ENCODE measurements around the gene TSPAN11.

TSPAN11 gene

DNA sequence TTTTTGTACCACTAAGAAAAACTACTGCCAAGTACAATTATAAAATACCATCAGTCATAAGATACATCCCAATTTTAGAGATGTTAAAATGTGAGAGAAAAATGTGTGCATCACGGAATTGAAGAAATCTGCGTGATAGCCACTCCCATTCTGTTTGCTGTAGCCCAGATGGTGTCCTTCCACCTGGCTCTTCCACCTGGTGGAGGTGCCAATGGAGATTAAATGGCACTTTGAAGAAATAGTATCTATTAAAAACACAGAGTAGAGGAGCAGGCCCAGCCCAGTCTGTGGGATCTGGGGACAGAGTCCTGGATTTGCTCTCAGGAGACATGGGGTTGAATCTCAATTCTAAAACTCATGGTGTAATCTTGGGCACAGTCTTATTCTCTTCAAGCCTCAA lies 35.5 kb downstream of the TSPAN11 start:
- no peak for DNase-seq

GRCh38 chr12:30963709-30964564 lies 37.4 kb downstream of the TSPAN11 start:
- DNase-seq = no peak

DNA sequence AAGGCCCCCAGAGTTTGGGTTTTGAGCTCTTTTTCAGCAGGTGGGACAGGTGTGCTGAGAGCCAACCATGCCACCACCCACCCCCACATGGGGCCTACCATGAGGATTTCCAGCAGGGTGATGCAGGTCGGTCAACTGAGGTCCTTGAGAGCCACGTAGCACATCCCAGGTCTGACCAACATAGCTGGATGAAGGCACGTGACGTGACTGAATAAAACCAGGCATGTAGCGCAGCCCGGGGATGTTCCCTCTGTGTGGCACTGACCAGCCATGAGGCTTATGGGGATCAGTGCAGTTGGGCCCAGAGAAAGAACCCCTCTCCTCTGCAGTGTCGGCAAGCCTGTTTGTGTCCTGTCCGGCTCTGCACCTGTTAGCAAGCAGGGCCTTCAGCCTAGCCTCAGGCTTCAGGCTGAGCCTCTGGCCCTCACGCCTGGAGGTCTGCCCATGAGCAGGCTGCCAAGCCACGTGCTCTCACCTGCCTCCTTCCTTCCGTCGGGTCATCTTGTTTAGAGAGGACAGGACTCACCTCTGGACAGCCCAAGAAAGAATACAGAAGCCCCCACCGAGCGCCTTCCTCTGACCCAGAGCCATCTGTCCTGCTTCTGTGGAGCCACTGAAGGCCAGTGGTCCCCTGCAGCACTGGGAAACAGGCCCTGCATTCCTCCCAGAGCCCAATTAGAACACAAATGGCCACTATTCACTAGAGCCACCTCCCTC lies 38.5 kb downstream of the TSPAN11 start:
- no peak for DNase-seq

DNA sequence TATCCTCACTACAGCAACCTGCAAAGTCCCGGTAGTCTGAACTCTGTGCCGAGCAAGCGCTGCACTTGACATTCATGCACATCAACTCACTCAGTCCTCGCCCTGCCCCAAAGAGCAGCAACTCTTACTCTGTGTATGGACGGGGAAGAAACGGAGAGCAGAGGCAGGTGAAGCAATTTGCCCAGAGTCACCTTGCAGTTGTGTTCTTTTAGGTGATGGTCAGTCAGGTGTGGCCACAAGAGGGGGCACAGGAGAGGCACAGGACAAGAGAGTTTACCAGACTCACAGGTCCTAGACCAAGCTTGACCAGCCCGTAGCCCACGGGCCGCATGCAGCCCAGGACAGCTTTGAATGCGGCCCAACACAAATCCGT lies 39.1 kb downstream of the TSPAN11 start:
- no peak for DNase-seq

DNA sequence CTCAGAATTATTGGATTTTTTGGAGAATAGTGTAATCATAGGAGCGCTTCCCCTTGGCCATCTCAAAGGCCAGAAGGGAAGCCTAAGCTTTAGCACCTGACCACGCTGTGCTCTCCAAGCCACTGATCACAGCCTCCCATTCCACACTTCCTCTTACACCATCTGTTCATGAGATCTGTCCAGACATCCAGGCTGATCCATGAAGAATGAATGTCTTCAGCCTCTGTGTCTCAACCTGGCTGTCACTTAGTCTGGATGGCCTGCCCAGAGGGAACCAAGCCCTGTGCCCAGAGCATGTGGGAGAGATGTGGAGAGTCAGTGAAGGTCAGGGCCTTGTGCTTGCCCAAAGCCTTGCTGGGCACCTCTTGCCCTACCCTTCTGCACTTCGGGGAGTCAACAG lies 40.5 kb downstream of the TSPAN11 start:
- DNase-seq = no peak

GRCh38 chr12:30968211-30968610 lies 41.7 kb downstream of the TSPAN11 start:
- no peak for DNase-seq

- DNase-seq = no peak
These were observed 42.5 kb downstream of the TSPAN11 start for GRCh38 chr12:30969006-30969405.

DNA sequence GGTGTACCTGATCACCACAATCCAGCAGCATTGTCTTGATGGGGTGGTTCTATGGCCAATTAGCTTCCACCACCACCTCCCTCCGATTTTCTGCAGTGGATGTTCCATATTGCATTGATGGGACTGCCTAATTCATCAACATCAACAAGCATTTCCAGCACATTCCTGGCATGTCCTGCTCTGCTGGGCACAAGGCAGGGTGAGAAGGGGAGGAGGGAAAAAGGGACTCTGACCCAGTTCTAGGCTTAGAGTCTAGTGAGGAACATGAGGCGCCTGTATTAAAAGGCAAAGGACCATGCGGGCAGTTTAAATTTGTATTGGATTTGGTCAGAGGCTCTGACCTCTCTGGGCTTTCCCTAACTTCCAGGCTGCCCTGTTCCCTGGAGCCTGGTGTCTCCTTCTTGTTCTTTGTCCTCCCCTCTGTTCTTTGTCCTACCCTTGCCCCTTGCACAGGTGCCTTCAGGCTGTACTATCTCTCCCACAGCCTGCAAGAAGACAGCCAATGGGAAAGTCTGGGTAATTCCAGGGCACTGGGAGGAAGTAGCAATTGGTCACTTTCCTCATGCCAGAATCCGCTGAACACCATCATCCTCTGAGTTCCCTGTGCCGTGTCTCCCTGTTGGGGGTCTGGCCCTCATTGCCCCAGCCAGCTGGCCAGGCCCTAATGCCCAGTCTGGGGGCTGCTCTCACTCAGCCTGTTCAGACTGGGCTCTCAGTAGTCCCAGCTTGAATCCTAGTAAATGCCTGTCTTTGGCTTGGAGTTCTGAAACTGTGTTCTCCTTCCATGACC lies 43.3 kb downstream of the TSPAN11 start:
- DNase-seq = no peak

GRCh38 chr12:30970559-30971197 lies 44.1 kb downstream of the TSPAN11 start:
- no peak for DNase-seq

DNA sequence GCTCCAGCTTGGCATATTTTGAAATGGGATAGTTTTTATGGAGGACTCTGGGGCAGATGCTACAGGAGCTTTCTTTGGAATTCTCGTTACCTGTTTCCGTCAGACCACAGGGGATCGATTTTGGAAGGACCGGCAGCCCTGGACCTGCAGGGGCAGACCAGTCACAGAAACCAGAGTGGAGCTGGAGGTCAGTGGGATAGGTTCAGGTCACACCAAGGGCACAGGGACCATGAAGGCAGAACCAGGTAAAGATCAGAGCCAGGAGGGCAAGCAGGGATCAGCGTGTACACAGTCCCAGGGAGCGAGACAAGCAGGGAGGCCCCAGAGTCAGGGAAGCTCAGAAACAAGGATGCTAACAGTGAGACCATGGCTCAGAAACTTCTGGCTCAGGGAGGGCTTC lies 45.5 kb downstream of the TSPAN11 start:
- DNase-seq = no peak

- no peak for DNase-seq
These were observed 46.6 kb downstream of the TSPAN11 start for GRCh38 chr12:30973175-30973574.

DNA sequence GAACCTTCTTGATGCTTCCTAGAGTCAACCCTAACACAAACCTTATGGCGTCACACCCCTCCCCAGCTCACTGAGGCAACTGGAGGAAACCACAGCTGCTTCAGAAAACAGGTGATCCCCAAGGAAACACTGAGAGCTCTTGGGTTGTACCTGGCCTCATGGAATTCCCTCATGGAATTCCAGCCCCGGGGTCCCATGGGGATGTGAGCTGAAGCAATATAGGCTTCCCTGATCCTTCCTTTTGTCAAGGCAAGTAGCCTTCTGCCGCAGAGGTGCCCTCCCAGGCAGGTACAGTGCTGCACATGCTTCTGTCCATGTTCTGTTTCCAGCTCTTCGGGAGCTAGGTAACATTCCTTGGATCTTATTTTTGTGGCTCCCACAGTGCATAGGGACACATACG lies 47.3 kb downstream of the TSPAN11 start:
- DNase-seq = no peak

DNA sequence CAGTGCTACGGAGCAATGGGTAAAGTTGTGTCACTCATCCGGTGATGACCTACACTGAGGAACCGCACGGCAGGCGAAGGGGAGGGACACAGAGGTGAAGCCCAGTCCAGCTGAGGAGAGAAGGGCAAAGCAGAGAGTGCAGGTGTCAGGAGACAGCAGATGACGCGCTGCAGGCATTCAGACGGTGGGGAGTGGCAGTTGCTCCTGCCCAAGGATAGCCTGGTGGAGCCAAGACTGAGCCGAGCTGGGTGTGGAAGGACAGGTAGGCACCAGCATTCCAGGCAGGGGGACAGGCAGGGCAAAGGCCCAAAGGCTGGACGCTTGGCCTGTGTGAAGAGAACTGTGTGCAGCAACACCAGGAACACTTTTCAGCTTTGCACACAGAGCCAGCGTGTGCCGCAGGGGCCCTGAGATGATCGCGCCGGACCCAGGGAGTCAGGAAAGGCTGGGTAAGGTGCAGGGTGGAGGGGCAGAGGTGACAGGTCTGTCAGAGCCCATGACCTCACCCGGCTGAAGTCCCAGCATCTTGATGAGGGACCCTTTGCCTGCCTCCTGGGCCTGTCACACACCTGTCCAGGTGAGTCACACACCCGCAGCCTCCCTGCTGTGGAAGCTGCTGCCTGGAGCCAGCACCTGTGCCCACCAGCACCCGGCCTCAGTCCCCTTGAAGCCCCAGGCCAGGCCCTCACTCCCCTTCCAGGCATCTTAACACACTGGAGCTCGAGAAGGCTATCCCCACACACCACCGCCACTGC lies 48.4 kb downstream of the TSPAN11 start:
- no peak for DNase-seq

DNA sequence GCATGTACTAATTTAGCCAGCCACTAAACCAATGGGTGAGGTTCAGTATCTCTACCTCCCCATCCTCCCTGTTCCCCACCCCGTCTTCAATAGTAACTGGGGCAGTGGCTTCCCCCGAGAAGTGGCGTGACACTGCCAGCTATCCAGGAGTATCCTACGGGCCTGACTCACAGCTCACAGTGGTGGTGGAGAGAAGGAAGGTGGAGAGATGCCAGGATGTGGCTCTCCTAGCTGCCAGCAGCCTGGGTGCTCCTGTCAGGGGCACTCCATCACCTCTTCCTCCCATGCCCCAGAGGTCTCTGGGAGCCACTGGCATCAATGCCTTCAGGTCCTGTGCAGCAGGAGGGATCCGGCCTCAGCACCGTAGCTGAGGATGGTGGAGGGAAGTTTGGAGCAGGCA lies 49.0 kb downstream of the TSPAN11 start:
- no peak for DNase-seq

DNA sequence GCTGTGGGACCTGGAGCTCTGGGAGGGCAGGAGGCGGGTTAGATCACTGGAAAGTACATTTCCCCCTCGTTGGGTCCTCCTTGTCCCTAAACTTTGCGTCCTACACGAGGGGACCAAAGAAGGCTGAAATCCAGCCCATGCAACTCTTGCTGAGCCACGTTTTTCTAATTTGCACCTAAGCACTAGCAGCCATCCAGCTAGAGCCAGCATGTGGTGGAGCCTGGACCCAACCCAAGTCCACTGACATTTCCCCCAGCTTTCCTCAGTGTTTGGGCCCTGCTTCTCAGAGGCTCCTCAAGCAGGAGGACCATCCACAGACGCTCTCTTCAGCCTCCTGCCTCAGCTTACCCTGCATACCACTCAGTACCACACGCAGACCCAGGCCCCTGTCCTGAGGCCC lies 49.7 kb downstream of the TSPAN11 start:
- no peak for DNase-seq

- DNase-seq = no peak
These were observed 50.6 kb downstream of the TSPAN11 start for GRCh38 chr12:30977124-30977523.

GRCh38 chr12:30977537-30978349 lies 51.2 kb downstream of the TSPAN11 start:
- no peak for DNase-seq

DNA sequence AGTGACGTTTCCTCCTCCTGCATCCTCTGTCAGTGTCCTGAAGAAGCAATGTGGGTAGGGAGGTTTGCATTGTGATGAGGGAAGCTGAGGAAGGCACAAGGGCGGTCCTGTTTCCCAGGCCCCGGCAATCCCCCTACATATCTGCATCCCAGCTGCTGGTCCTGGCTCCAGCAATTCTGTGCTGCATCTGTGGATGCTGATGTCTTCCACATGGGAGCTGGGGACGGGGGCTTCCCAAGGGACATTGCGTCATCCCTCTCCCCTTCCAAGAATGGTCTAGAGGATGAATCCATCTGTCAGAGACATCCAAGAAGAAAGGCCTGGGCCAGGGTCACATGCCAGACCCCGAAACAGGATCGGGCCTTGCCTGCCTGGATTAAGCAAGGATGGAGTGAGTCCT lies 52.1 kb downstream of the TSPAN11 start:
- no peak for DNase-seq

- DNase-seq = no peak
These were observed 53.1 kb downstream of the TSPAN11 start for GRCh38 chr12:30979371-30980259.

GRCh38 chr12:30980955-30981662 lies 54.6 kb downstream of the TSPAN11 start:
- DNase-seq = no peak
